Muscle of arm (tissue), 12 donors: ENCODE measurements around the gene CTBP2. TPM values are rescaled to one million over a fixed set of nuclear protein-coding genes. Genes with fewer than 3 reads are reported as not detected.
"Not testable (repeated sequence)": the region's sequence is repeated elsewhere in the genome, so short reads cannot be mapped to it uniquely, and the experiment has no call there.

Source experiments
- DNase-seq: peaks from one replicate; pipeline ENCODE4 v3.0.0-alpha.2; 2013
- polyA plus RNA-seq, 12 donors: library from polyadenylated mRNA; unstranded; fragments of 120-200 nt; gene quantifications; one replicate each; pipeline ENCODE4 v1.2.1, GENCODE V29; 2013; ENCODE audit not compliant: insufficient read length in 12 of 12

Gene CTBP2
- polyA plus RNA-seq, 12 donors = 32.7 to 52.8 (median 37.6) TPM; not detected in 1

- DNase-seq = no peak
Observed at GRCh38 chr10:125064681-125065492, 95.5 kb downstream of the CTBP2 start.

GRCh38 chr10:125063256-125063925, 97.0 kb downstream of the CTBP2 start:
- no peak for DNase-seq

GRCh38 chr10:125062914-125063230, 97.5 kb downstream of the CTBP2 start:
- DNase-seq = peak; percentile 41

GRCh38 chr10:125062227-125062913, 98.0 kb downstream of the CTBP2 start:
- no peak for DNase-seq

- no peak for DNase-seq
Observed at GRCh38 chr10:125061557-125062226, 98.7 kb downstream of the CTBP2 start.

- DNase-seq = peak; percentile 76
Observed at GRCh38 chr10:125060826-125061556, 99.4 kb downstream of the CTBP2 start.

GRCh38 chr10:125060482-125060825, 99.9 kb downstream of the CTBP2 start:
- no peak for DNase-seq

- no peak for DNase-seq
Observed at GRCh38 chr10:125060026-125060425, 100.3 kb downstream of the CTBP2 start.

- not testable (repeated sequence) for DNase-seq
Observed at GRCh38 chr10:125059348-125059747, 101.0 kb downstream of the CTBP2 start.

- peak; percentile 90 for DNase-seq
Observed at GRCh38 chr10:125057158-125058001, 103.0 kb downstream of the CTBP2 start.

GRCh38 chr10:125056161-125057132, 103.9 kb downstream of the CTBP2 start:
- no peak for DNase-seq

GRCh38 chr10:125055446-125055845, 104.9 kb downstream of the CTBP2 start:
- peak; percentile 52 for DNase-seq

GRCh38 chr10:125054669-125055268, 105.6 kb downstream of the CTBP2 start:
- DNase-seq = no peak

GRCh38 chr10:125054216-125054615, 106.1 kb downstream of the CTBP2 start:
- DNase-seq = no peak

- no peak for DNase-seq
Observed at GRCh38 chr10:125052146-125052545, 108.2 kb downstream of the CTBP2 start.

GRCh38 chr10:125050383-125050782, 110.0 kb downstream of the CTBP2 start:
- no peak for DNase-seq

GRCh38 chr10:125049216-125049881, 111.0 kb downstream of the CTBP2 start:
- DNase-seq = no peak
